CD4-positive, alpha-beta T cell (primary cell): ENCODE data around the gene ZSCAN9. TPM values are rescaled to one million over a fixed set of nuclear protein-coding genes. Genes with fewer than 3 reads are reported as not detected.

ENCODE experiments used
- ATAC-seq: fragments of 200-7000 bp; cut with Tn5 transposase; one replicate; pipeline ENCODE4 v1.10.0; 2022; ENCODE audit warnings: mild to moderate bottlenecking; ENCODE audit not compliant: poor library complexity
- CTCF ChIA-PET: fragments of 350-600 bp; sonication (Branson Sonifier 250); formaldehyde crosslinking; loops from one replicate; lab custom pipeline; 2021; ENCODE audit warnings: antibody characterized with exemption, inconsistent platforms; lab: Charles Lee
- POLR2A ChIA-PET: fragments of 350-600 bp; sonication (Branson Sonifier 250); formaldehyde crosslinking; loops from one replicate; lab custom pipeline; 2021; ENCODE audit warnings: antibody characterized with exemption, inconsistent platforms; lab: Charles Lee
- DNase-seq, 14 experiments: peaks; one replicate each; pipeline ENCODE4 v3.0.0-alpha.2; 2013 to 2020; ENCODE audit warnings: mixed read lengths in 2 of 14
- H3K27ac ChIP-seq, 2 donors: one replicate each; pipeline versions ENCODE4 v1.5.1 to v1.7.0; 2013; ENCODE audit warnings: low read length in 2 of 2, low read depth in 1 of 2, mild to moderate bottlenecking in 1 of 2
- H3K27me3 ChIP-seq, 2 experiments: 1 replicate in 1 of 2; 2 replicates in 1 of 2; pipeline versions ENCODE4 v1.6.1 to v1.7.0; 2013; ENCODE audit warnings: low read length in 2 of 2, control low read depth in 1 of 2, mild to moderate bottlenecking in 1 of 2, moderate library complexity in 1 of 2; ENCODE audit not compliant: insufficient read depth in 2 of 2, control insufficient read depth in 1 of 2
- H3K36me3 ChIP-seq: one replicate; pipeline ENCODE4 v1.6.1; 2013; ENCODE audit warnings: low read length, control low read depth; ENCODE audit not compliant: insufficient read depth
- H3K4me1 ChIP-seq: one replicate; pipeline ENCODE4 v1.6.1; 2013; ENCODE audit warnings: low read length, control low read depth; ENCODE audit not compliant: insufficient read depth
- H3K4me3 ChIP-seq: one replicate; pipeline ENCODE4 v1.5.1; 2013; ENCODE audit warnings: mild to moderate bottlenecking, low read length, moderate library complexity
- H3K9me3 ChIP-seq, 2 experiments: 1 replicate in 1 of 2; 2 replicates in 1 of 2; pipeline versions ENCODE4 v1.6.1 to v1.7.0; 2013; ENCODE audit warnings: low read length in 2 of 2, mild to moderate bottlenecking in 2 of 2, control low read depth in 1 of 2, moderate library complexity in 1 of 2; ENCODE audit not compliant: control insufficient read depth in 1 of 2, insufficient read depth in 1 of 2
- H3K27ac Mint-ChIP-seq: one replicate; pipeline ENCODE4 v1.8.0; 2020; ENCODE audit warnings: mixed read lengths
- H3K27me3 Mint-ChIP-seq: one replicate; pipeline ENCODE4 v1.8.0; 2021; ENCODE audit warnings: mixed read lengths
- H3K36me3 Mint-ChIP-seq: one replicate; pipeline ENCODE4 v1.8.0; 2021; ENCODE audit warnings: low read depth, mixed read lengths
- H3K4me1 Mint-ChIP-seq: one replicate; pipeline ENCODE4 v1.8.0; 2021; ENCODE audit warnings: low read depth, mixed read lengths
- H3K4me3 Mint-ChIP-seq: one replicate; pipeline ENCODE4 v1.8.0; 2020; ENCODE audit warnings: mild to moderate bottlenecking, mixed read lengths
- H3K9me3 Mint-ChIP-seq: one replicate; pipeline ENCODE4 v1.8.0; 2020; ENCODE audit warnings: mixed read lengths
- intact Hi-C, 2 experiments: fragments of 100-400 bp; cut with DNase I in 1 of 2; cut with micrococcal nuclease in 1 of 2; formaldehyde crosslinking; loops; one replicate each; pipeline versions ENCODE4 v1.15.1 to v1.9.0; 2023 to 2025; cut with DNase I, micrococcal nuclease
- total RNA-seq, 174 experiments: library from RNA in 2 of 174; stranded (reverse) in 2 of 174; gene quantifications; one replicate each; pipeline ENCODE4 v1.2.3 and lab custom pipeline; 2021 to 2026
- TF ChIP-seq, protein P1 (sequence below): fragments of 200-600 bp; IDR thresholded peaks from one replicate; pipeline ENCODE4 v1.8.0; 2022; ENCODE audit warnings: antibody characterized with exemption, mild to moderate bottlenecking

Gene ZSCAN9
- total RNA-seq, 2 experiments from 2014 or later, result 0.85 to 0.89 TPM

- Mint-ChIP-seq H3K9me3 (peaks cover 2% of the 10 kb centered on the region), H3K27ac (no peak overlapping the region), H3K4me3 (no peak overlapping the region), H3K4me1 (peaks cover 21% of the 10 kb centered on the region), H3K27me3 (peaks cover 96% of the 10 kb centered on the region), H3K36me3 (peaks cover 7% of the 10 kb centered on the region)
- TF ChIP-seq, protein P1, sequence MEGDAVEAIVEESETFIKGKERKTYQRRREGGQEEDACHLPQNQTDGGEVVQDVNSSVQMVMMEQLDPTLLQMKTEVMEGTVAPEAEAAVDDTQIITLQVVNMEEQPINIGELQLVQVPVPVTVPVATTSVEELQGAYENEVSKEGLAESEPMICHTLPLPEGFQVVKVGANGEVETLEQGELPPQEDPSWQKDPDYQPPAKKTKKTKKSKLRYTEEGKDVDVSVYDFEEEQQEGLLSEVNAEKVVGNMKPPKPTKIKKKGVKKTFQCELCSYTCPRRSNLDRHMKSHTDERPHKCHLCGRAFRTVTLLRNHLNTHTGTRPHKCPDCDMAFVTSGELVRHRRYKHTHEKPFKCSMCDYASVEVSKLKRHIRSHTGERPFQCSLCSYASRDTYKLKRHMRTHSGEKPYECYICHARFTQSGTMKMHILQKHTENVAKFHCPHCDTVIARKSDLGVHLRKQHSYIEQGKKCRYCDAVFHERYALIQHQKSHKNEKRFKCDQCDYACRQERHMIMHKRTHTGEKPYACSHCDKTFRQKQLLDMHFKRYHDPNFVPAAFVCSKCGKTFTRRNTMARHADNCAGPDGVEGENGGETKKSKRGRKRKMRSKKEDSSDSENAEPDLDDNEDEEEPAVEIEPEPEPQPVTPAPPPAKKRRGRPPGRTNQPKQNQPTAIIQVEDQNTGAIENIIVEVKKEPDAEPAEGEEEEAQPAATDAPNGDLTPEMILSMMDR, result no peak
- peaks cover 26% of the 10 kb centered on the region for H3K4me1 ChIP-seq
- ATAC-seq (peak; percentile 32), DNase-seq (peak in 2 of 14 experiments; percentile 11)
- H3K36me3 ChIP-seq, result no peaks in the 10 kb centered on the region
- peaks cover 82 to 96% of the 10 kb centered on the region in 2 experiments for H3K27me3 ChIP-seq
- no peak overlapping the region for H3K4me3 ChIP-seq
- no peak overlapping the region for H3K27ac ChIP-seq
- CTCF ChIA-PET, result interaction anchor here (1.1 kb wide), 1 partner anchor 9 kb away, joined by 5 read pairs; no protein-coding TSS in a partner anchor
- peaks cover 3 to 32% of the 10 kb centered on the region in 2 experiments for H3K9me3 ChIP-seq
- intact Hi-C loops, result no loop called here
- POLR2A ChIA-PET, result interaction anchor here (0.6 kb wide), 1 partner anchor 12 kb away, joined by 3 read pairs; no protein-coding TSS in a partner anchor
These were observed 13.1 kb upstream of the ZSCAN9 start for GRCh38 chr6:28211840-28212509.

DNA sequence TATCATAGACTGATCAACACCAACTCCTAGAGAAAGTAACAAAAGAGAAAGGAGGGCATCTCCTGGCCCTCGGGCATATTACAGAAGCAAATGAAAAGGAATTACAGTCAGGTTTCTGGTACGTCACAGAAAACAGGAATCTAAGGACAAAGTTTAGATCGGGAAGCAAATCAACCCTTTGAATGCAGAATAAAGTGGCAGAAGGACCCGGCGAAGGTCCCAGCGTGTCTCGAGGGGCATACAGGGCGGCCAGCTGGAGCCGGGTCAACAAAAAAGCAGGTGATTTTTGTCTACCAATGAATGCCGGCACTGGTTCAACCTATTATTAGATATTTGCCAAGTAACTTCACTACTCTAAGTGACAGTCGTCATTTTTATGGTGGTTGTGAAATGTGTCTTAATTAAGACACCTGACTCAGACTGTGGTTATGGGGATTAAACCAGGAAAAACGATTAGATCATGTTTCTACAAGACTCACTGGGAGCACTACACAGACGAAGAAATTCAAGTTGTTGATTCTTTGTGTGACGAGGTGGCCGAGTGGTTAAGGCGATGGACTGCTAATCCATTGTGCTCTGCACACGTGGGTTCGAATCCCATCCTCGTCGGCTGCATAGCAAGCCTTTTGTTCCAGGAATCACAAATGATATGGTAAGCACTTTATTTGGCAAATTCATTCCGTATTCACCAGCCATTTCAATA lies 12.4 kb upstream of the ZSCAN9 start:
- Mint-ChIP-seq H3K27me3 (peaks cover 96% of the 10 kb centered on the region), H3K4me3 (no peak overlapping the region), H3K9me3 (no peaks in the 10 kb centered on the region), H3K36me3 (no peaks in the 10 kb centered on the region), H3K4me1 (peaks cover 15% of the 10 kb centered on the region), H3K27ac (no peak overlapping the region)
- TF ChIP-seq, protein P1, result no peak
- no peak for ATAC-seq
- ChIA-PET POLR2A (no interaction called here), CTCF (interaction anchor here (1.1 kb wide), 1 partner anchor 8 kb away, joined by 5 read pairs; no protein-coding TSS in a partner anchor)
- H3K9me3 ChIP-seq, result peaks cover 0 to 29% of the 10 kb centered on the region in 2 experiments
- DNase-seq, result peak in 3 of 14 experiments; percentile 13 to 26 (median 13)
- no peak overlapping the region for H3K4me3 ChIP-seq
- intact Hi-C loops, result no loop called here
- H3K4me1 ChIP-seq, result peaks cover 21% of the 10 kb centered on the region
- peaks cover 79 to 93% of the 10 kb centered on the region in 2 experiments for H3K27me3 ChIP-seq
- H3K27ac ChIP-seq, result no peak overlapping the region
- H3K36me3 ChIP-seq, result no peaks in the 10 kb centered on the region

DNA sequence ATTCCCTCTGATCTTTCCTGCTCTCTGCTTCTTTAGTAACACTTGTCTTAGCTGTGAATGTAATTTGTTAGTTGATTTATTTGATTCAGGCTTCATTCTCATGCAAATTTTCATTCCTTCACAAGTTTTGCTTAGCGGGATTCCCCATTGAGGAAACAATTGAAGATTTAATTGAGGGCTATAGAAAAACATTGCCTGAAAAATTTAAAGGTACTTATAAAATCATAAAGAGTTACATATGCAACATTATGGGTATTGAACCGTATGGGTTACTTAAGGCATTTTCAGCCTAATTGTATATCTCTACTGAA lies 11.9 kb upstream of the ZSCAN9 start:
- Mint-ChIP-seq H3K4me3 (no peak overlapping the region), H3K27ac (no peak overlapping the region), H3K9me3 (no peaks in the 10 kb centered on the region), H3K27me3 (peaks cover 96% of the 10 kb centered on the region), H3K36me3 (no peaks in the 10 kb centered on the region), H3K4me1 (peaks cover 15% of the 10 kb centered on the region)
- Histone ChIP-seq H3K4me1 (peaks cover 17% of the 10 kb centered on the region), H3K27ac (no peak overlapping the region), H3K27me3 (peaks cover 79 to 93% of the 10 kb centered on the region in 2 experiments), H3K4me3 (no peak overlapping the region), H3K36me3 (no peaks in the 10 kb centered on the region), H3K9me3 (peaks cover 0 to 28% of the 10 kb centered on the region in 2 experiments)
- intact Hi-C loops, result no loop called here
- ATAC-seq (no peak), DNase-seq (no peak)
- TF ChIP-seq, protein P1, result no peak
- POLR2A ChIA-PET, result no interaction called here
- CTCF ChIA-PET, result interaction anchor here (1.1 kb wide), 1 partner anchor 8 kb away, joined by 5 read pairs; no protein-coding TSS in a partner anchor
